H1 (cell line): ENCODE results near the gene HMCN2. TPM values are rescaled to one million over a fixed set of nuclear protein-coding genes. Genes with fewer than 3 reads are reported as not detected.

Source experiments
- ATF2 ChIP-seq: IDR thresholded peaks from 2 replicates; pipeline ENCODE4 v1.6.1; 2012; ENCODE audit warnings: low read length, inconsistent platforms
- ATF3 ChIP-seq: IDR thresholded peaks from 2 replicates; pipeline ENCODE4 v1.6.1; 2011; ENCODE audit warnings: low read depth, mild to moderate bottlenecking, low read length; ENCODE audit not compliant: insufficient read depth
- FOSL1 ChIP-seq: IDR thresholded peaks from 2 replicates; pipeline ENCODE4 v1.6.1; 2011; ENCODE audit warnings: mild to moderate bottlenecking, low read depth, low read length, moderate library complexity; ENCODE audit not compliant: insufficient read depth
- GABPA ChIP-seq: IDR thresholded peaks from 2 replicates; pipeline ENCODE4 v1.6.1; 2011; ENCODE audit warnings: mild to moderate bottlenecking, low read length, moderate library complexity, borderline replicate concordance; ENCODE audit not compliant: insufficient read depth
- KDM1A ChIP-seq: fragments of 200-600, 300-600 bp; sonication (generic); IDR thresholded peaks from 2 replicates; pipeline ENCODE4 v1.7.1; 2016; ENCODE audit warnings: mild to moderate bottlenecking, low read length, borderline replicate concordance
- KDM4A ChIP-seq: IDR thresholded peaks from one replicate; pipeline ENCODE4 v1.7.1; 2012; ENCODE audit warnings: low read depth, mild to moderate bottlenecking, moderate library complexity, low read length, inconsistent platforms; ENCODE audit not compliant: severe bottlenecking
- SUZ12 ChIP-seq: fragments of 200-600 bp; sonication (generic); IDR thresholded peaks from 2 replicates; pipeline ENCODE4 v1.6.1; 2012; ENCODE audit warnings: mild to moderate bottlenecking, inconsistent platforms, low read length, moderate library complexity, mixed read lengths
- ZNF274 ChIP-seq: IDR thresholded peaks from 2 replicates; pipeline ENCODE4 v1.7.0; 2012; ENCODE audit warnings: low read length, borderline replicate concordance; ENCODE audit errors: extremely low read depth
- polyA plus RNA-seq, 7 experiments: library from polyadenylated mRNA; depleted of rRNA in 3 of 7; stranded (reverse) in 5 of 7; unstranded in 2 of 7; fragments of >200 nt in 5 of 7; fragments of 200-250 nt in 2 of 7; gene quantifications; 1 replicate in 5 of 7; 2 replicates in 1 of 7; 4 replicates in 1 of 7; pipeline versions ENCODE4 v1.2.1 to v1.2.3, GENCODE V29; 2011 to 2013; ENCODE audit warnings: missing spikeins in 2 of 7, mixed read lengths in 2 of 7
- total RNA-seq: library from RNA; stranded (reverse); fragmentation: NEBNext Ultra II Directional; extraction: Animal tissue kit (Norgen Biotek cat#: 25700); gene quantifications from 2 replicates; pipeline ENCODE4 v1.2.1, GENCODE V29; 2021

The HMCN2 gene
- total and polyA plus RNA-seq, 2 of the 8 experiments (the other 6 are each of a cell fraction or from before 2014, with no cell fraction given), result 5.0 to 9.1 TPM

- TF ChIP-seq GABPA, result no peak
- no peak for TF ChIP-seq FOSL1
- TF ChIP-seq ATF2, result no peak
- no peak for TF ChIP-seq KDM4A
- no peak for TF ChIP-seq ATF3
- TF ChIP-seq ZNF274, result no peak
- no peak for TF ChIP-seq KDM1A
- TF ChIP-seq SUZ12, result no peak
Observed at GRCh38 chr9:130448771-130449603, 183.4 kb downstream of the HMCN2 start (continued).
